Measurements from ENCODE around the gene OR8B4. TPM values are rescaled to one million over a fixed set of nuclear protein-coding genes. Genes with fewer than 3 reads are reported as not detected.
"Not testable (repeated sequence)": the region's sequence is repeated elsewhere in the genome, so short reads cannot be mapped to it uniquely, and the experiment has no call there.

The OR8B4 gene, protein sequence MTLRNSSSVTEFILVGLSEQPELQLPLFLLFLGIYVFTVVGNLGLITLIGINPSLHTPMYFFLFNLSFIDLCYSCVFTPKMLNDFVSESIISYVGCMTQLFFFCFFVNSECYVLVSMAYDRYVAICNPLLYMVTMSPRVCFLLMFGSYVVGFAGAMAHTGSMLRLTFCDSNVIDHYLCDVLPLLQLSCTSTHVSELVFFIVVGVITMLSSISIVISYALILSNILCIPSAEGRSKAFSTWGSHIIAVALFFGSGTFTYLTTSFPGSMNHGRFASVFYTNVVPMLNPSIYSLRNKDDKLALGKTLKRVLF
- total RNA-seq = not detected

DNA sequence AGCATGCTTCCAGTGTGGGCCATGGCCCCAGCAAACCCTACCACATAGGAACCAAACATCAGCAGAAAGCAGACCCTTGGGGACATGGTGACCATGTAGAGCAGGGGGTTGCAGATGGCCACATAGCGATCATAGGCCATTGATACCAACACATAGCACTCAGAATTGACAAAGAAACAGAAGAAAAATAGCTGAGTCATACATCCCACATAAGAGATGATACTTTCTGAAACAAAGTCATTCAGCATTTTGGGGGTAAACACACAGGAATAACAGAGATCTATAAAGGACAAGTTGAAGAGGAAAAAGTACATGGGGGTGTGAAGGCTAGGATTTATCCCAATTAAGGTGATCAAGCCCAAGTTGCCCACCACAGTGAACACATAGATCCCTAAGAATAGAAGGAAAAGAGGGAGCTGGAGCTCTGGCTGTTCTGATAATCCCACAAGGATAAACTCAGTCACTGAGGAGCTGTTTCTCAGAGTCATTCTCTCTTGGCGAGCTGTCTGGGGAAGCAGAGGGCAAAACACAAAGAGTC lies at the start of gene OR8B4:
OR8B4 (minus strand) TSS at position 488 of the 538 bp plus-strand sequence; CDS start at position 488, 0 bp downstream.
- no peaks in the 10 kb centered on the region for H3K36me3 Mint-ChIP-seq (ENCODE audit: insufficient read depth)
- no peak for DNase-seq
- H3K4me3 Mint-ChIP-seq = no peak within 1 kb of the TSS
- H3K4me1 Mint-ChIP-seq (ENCODE audit: low read depth) = no peaks in the 10 kb centered on the region
- ATAC-seq = no peak
- peaks cover 2% of the 10 kb centered on the region for H3K27me3 Mint-ChIP-seq (ENCODE audit: low read depth)
- H3K9me3 Mint-ChIP-seq = peaks cover 7% of the 10 kb centered on the region

DNA sequence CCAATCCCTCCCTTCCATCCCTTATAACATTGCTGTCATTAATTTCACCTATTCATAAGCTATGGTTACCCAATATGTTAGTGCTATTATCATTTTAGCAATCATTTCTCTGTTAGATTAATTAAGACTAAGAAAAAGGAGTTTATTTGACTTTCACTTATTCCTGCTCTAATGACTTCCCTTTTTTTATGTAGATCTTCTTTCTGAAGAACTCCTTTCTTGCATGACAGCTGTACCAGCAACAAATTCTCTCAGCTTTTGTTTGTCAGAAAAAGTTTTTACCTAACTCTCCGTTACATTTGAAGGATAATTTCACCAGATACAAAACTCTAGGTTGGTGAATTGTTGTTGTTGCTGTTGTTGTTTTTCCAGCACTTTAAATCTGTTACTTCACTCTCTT lies 49.4 kb upstream of the OR8B4 start:
- peaks cover 7% of the 10 kb centered on the region for H3K27me3 Mint-ChIP-seq (ENCODE audit: low read depth)
- no peak for DNase-seq
- ATAC-seq = no peak
- H3K4me3 Mint-ChIP-seq = no peak overlapping the region
- H3K9me3 Mint-ChIP-seq = no peaks in the 10 kb centered on the region
- H3K36me3 Mint-ChIP-seq (ENCODE audit: insufficient read depth) = no peaks in the 10 kb centered on the region
- no peaks in the 10 kb centered on the region for H3K4me1 Mint-ChIP-seq (ENCODE audit: low read depth)

DNA sequence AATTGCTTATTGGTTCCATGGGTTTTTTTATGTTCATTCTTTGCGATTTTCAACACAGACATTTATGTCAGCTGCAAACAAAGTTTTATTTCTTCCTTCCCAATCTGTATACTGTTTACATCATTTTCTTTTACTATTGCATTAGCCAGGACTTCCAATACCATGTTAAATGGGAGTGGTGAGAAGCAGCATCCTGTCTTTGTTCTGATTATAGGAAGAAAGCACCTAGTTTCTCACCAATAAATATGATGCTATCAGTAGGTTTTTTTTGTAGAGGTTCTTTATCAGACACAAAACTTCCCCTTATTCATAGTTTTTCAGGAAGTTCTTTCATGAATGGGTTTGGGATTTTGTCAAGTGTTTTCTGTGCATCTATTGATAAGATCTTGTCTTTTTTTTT lies 48.8 kb upstream of the OR8B4 start:
- Mint-ChIP-seq H3K9me3 (no peaks in the 10 kb centered on the region), H3K4me3 (no peak overlapping the region), H3K36me3 (ENCODE audit: insufficient read depth) (no peaks in the 10 kb centered on the region), H3K4me1 (ENCODE audit: low read depth) (no peaks in the 10 kb centered on the region), H3K27me3 (ENCODE audit: low read depth) (peaks cover 7% of the 10 kb centered on the region)
- ATAC-seq (no peak), DNase-seq (no peak)

DNA sequence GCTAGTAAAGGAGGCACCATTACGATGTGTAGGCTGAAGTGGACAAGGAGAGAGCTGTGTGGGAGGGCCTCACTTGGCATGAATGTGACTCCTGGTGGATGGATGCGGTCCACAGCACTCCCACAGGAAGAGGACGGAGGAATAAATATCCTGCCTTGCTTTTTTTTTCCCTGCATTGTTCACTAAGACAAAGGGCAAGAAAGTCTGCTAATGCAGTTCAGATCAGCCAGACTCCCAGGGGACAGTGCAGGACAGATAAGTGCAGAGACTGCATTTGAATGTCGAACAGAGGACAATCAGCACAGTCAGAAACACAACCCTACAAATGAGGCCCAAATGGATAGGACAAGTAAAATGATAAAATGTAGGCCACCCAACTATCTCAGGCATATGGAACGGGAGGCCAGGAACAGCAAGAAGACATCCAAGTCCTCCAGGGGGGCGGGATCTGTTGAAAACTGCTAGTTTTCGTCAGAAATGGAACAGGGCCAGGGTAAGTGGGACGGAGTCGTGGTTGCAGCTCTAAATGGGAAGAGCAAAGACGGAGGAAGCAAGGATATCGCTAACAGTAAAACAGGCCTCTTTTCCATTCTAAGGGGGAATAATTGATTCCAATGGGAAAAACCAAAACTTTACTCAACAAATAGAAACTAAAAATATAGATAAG lies 46.0 kb upstream of the OR8B4 start:
- no peak overlapping the region for H3K4me3 Mint-ChIP-seq
- H3K36me3 Mint-ChIP-seq (ENCODE audit: insufficient read depth) = no peaks in the 10 kb centered on the region
- H3K27me3 Mint-ChIP-seq (ENCODE audit: low read depth) = peaks cover 8% of the 10 kb centered on the region
- no peaks in the 10 kb centered on the region for H3K9me3 Mint-ChIP-seq
- DNase-seq (no peak), ATAC-seq (no peak)
- H3K4me1 Mint-ChIP-seq (ENCODE audit: low read depth) = no peaks in the 10 kb centered on the region

DNA sequence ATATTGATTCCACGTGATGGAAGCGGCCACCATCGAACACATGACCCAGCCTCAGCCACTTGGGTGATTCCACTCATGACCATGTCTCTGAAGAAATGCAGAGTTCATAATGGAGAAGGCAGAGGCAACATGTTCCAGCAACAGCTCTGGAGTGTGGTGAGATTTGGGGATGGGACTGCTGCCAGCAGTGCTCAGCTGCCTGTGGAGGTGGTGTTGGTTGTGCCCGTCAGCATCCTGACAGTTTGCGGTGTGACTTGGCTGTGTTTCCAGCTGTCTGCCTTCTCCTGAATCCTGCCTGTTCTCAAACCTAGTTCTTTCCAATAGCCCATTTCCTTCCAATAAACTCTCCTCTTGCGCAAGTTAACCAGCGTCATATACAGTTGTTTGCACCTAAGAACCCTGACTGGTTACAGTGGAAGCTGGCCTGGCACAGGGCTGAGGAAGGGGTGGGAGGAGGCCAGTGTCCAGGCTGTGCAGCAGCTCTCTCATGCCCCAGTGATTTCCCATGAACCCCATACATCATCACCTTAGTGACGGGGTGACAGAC lies 42.8 kb upstream of the OR8B4 start:
- Mint-ChIP-seq H3K36me3 (ENCODE audit: insufficient read depth) (no peaks in the 10 kb centered on the region), H3K4me3 (no peak overlapping the region), H3K9me3 (no peaks in the 10 kb centered on the region), H3K27me3 (ENCODE audit: low read depth) (peaks cover 6% of the 10 kb centered on the region), H3K4me1 (ENCODE audit: low read depth) (no peaks in the 10 kb centered on the region)
- DNase-seq (no peak), ATAC-seq (no peak)

DNA sequence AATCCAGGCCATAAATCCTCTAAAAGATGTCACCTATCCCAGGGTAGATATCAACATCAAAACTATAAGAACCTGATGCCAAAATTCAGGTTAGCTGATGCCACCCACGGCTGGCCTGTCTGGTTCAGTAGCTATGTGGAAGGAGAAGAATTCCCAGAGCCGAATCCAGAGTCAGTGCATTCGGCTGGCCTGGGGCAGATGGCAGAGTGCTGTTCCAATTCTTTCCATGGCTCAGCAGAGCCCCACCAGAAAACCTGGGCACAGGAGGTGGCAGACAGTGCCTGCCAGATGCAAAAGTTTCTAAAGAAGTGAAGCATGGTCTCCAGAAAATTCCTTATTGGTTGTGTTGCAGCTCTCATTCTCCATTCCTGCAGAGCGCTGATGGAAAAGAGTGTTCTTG lies 40.7 kb upstream of the OR8B4 start:
- no peaks in the 10 kb centered on the region for H3K9me3 Mint-ChIP-seq
- H3K4me3 Mint-ChIP-seq = no peak overlapping the region
- ATAC-seq = no peak

DNA sequence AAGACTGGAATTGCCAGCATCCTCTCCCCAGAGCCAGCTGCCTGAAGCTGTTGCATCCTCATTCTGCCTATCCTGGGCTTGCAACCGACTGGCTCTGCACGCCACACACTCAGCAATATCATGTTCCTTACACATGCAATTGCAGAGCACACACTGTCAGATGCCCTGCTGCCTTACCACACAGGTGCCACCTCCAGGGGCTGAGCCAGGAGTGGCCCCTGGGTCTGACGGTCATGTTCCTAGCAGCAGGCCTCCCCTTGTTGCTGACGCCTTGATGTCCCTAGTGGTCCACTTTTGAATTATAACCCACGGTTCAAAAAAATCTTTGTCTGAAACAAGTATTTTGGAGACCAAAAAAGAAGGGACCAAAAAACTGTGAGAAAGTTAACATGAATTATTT lies 39.3 kb upstream of the OR8B4 start:
- Mint-ChIP-seq H3K4me1 (ENCODE audit: low read depth) (no peaks in the 10 kb centered on the region), H3K27me3 (ENCODE audit: low read depth) (peaks cover 6% of the 10 kb centered on the region), H3K36me3 (ENCODE audit: insufficient read depth) (no peaks in the 10 kb centered on the region), H3K4me3 (no peak overlapping the region), H3K9me3 (no peaks in the 10 kb centered on the region)
- no peak for ATAC-seq
- DNase-seq = no peak

More for the DNA sequence above, 40.7 kb upstream of the OR8B4 start:
- Mint-ChIP-seq H3K36me3 (ENCODE audit: insufficient read depth) (no peaks in the 10 kb centered on the region), H3K27me3 (ENCODE audit: low read depth) (peaks cover 8% of the 10 kb centered on the region), H3K4me1 (ENCODE audit: low read depth) (no peaks in the 10 kb centered on the region)
- no peak for DNase-seq

DNA sequence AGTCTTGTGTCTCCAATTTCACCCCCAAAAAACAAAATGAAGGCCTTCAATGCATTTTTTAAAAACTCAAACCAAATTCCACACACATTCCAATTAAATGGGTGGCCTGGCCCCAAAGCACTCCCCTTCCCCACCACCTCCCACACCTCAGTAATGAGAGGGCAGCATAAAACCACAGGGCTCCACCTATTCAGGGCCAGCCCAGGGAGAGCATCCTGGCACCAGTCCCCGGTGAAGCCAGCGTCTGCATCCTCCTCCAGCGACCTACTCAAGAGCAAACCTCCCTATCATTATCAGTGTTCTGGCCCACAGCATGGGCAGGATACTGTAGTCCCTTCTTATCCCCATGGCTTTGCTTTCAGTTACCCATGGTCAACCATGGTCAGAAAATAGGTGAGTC lies 38.7 kb upstream of the OR8B4 start:
- peaks cover 6% of the 10 kb centered on the region for H3K27me3 Mint-ChIP-seq (ENCODE audit: low read depth)
- no peak overlapping the region for H3K4me3 Mint-ChIP-seq
- H3K36me3 Mint-ChIP-seq (ENCODE audit: insufficient read depth) = no peaks in the 10 kb centered on the region
- no peaks in the 10 kb centered on the region for H3K9me3 Mint-ChIP-seq
- no peaks in the 10 kb centered on the region for H3K4me1 Mint-ChIP-seq (ENCODE audit: low read depth)
- ATAC-seq = no peak
- no peak for DNase-seq

DNA sequence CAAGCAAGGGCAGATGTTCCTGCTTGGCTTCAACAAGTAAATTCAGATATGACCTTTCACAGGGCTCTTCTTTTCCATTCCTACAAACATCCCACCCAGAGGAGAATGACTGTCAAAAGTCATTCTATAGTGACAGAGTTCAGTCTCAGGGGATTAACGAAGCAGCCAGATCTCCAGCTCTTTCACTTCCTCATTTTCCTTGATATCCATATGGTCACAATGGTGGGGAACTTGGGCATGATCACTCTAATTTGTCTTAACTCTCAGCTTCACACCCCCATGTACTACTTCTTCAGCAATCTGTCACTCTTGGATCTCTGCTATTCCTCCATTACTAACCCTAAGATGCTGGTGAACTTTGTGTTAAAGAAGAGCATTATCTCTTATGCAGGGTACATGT lies 35.8 kb upstream of the OR8B4 start:
- DNase-seq (no peak), ATAC-seq (no peak)
- no peaks in the 10 kb centered on the region for H3K36me3 Mint-ChIP-seq (ENCODE audit: insufficient read depth)
- H3K4me3 Mint-ChIP-seq = no peak overlapping the region
- H3K27me3 Mint-ChIP-seq (ENCODE audit: low read depth) = peaks cover 5% of the 10 kb centered on the region
- H3K4me1 Mint-ChIP-seq (ENCODE audit: low read depth) = no peaks in the 10 kb centered on the region
- H3K9me3 Mint-ChIP-seq = no peaks in the 10 kb centered on the region

DNA sequence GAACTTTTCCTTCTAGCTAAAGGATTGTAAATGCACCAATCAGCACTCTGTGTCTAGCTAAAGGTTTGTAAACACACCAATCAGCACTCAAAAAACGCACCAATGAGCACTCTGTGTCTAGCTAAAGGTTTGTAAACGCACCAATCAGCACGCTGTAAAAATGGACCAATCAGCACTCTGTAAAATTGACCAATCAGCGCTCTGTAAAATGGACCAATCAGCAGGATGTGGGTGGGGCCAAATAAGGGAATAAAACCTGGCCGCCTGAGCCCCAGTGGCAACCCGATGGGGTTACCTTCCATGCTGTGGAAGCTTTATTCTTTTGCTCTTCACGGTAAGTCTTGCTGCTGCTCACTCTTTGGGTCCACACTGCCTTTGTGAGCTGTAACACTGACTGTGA lies 34.7 kb upstream of the OR8B4 start:
- not testable (repeated sequence) for ATAC-seq, DNase-seq, H3K9me3 Mint-ChIP-seq

DNA sequence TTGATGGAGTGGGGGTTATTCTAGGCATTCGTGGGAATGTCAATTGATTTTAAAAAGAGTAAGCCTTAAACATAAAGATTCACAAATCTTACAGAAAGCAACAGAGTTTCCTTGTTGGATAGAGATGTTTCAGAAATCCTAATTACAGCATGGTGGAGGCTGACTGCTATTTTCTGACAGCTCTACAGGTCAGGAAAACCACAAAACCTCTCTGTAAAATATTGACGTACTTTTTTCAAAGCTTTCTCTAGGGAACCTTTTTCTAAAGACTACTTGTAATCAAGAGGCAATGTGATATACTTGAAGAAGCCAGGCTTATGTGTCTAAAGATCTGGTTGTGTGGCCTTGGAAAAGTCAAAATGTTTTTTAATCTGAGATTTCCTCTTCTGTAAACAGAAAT lies 29.9 kb upstream of the OR8B4 start:
- Mint-ChIP-seq H3K36me3 (ENCODE audit: insufficient read depth) (no peaks in the 10 kb centered on the region), H3K4me3 (no peak overlapping the region), H3K9me3 (peaks cover 3% of the 10 kb centered on the region), H3K27me3 (ENCODE audit: low read depth) (no peaks in the 10 kb centered on the region), H3K4me1 (ENCODE audit: low read depth) (no peaks in the 10 kb centered on the region)
- DNase-seq (no peak), ATAC-seq (no peak)

More for the DNA sequence above, 34.7 kb upstream of the OR8B4 start:
- not testable (repeated sequence) for H3K4me3 Mint-ChIP-seq; H3K4me1 Mint-ChIP-seq (ENCODE audit: low read depth); H3K36me3 Mint-ChIP-seq (ENCODE audit: insufficient read depth); H3K27me3 Mint-ChIP-seq (ENCODE audit: low read depth)

DNA sequence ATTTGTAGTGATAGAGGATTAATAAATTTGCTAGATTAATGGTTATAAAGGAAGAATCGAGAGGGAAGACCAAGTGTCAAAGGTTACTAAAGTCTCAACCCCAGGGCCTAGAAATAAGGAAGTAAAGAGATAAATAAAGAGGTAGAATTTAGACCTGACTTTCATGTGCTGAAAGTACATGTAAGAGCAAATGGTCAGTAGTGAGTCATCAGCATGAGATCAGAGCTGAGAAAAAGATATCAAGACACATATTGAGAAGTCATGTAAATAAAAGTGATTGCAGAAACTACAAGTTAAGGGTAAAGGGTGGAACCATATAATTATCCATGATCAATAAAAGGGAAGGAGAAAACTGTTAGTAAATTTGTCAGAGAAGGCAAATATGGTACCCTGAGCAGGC lies 22.2 kb upstream of the OR8B4 start:
- peaks cover 6% of the 10 kb centered on the region for H3K27me3 Mint-ChIP-seq (ENCODE audit: low read depth)
- ATAC-seq (no peak), DNase-seq (no peak)
- no peak overlapping the region for H3K4me3 Mint-ChIP-seq
- H3K9me3 Mint-ChIP-seq = peaks cover 3% of the 10 kb centered on the region
- H3K36me3 Mint-ChIP-seq (ENCODE audit: insufficient read depth) = no peaks in the 10 kb centered on the region
- H3K4me1 Mint-ChIP-seq (ENCODE audit: low read depth) = no peaks in the 10 kb centered on the region

DNA sequence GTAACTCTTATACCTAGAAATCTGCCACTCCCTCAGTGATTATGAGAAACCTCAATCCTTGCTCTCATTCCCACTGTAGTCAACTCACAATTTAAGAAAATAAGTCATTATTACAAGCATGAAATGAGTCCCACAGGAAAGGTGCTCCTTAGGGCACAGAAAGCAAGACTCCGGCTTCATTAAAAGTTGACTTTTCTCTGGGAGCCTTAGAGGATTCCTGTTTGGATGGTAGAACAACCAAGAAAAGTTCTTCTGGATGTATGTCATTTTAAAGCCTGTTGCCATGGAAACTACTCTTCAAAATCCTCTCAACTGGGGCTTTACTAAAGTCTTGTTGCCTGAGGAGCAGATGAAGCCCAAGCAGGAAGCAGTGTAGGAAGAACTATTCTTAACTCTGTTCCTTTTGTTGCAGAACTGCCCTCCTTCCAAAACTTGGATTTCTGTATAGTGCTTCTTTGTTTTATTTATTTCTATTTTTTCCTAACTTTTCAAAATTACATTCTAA lies 21.0 kb upstream of the OR8B4 start, which contains the start of gene OR8B8:
OR8B8 (minus strand) TSS at position 51 of the 505 bp plus-strand sequence. CDS start 4,611 bp downstream, outside the sequence.
- Mint-ChIP-seq H3K9me3 (no peaks in the 10 kb centered on the region), H3K27me3 (ENCODE audit: low read depth) (peaks cover 6% of the 10 kb centered on the region), H3K4me1 (ENCODE audit: low read depth) (no peaks in the 10 kb centered on the region), H3K4me3 (no peak within 1 kb of the TSS), H3K36me3 (ENCODE audit: insufficient read depth) (no peaks in the 10 kb centered on the region)
- ATAC-seq (no peak), DNase-seq (no peak)

DNA sequence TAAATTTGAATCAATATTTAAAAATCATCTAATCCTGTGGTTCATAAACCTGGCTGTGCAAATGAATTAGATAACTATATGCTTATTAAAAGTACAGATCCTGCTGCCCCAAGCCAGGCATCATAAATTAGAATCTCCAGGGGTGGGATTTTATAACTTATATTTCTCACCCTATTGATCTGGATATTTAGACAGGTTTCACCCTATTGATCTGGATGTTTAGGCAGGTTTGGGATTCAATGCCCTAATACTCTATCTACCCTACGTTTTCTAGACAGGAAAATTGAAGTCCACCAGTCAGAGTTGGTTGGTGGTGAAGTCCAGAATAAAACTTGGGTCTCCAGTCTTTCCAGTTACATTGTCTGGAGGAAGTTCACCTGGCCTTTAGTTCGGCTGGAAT lies 18.2 kb upstream of the OR8B4 start:
- ATAC-seq (no peak), DNase-seq (no peak)
- H3K27me3 Mint-ChIP-seq (ENCODE audit: low read depth) = peaks cover 8% of the 10 kb centered on the region
- no peaks in the 10 kb centered on the region for H3K36me3 Mint-ChIP-seq (ENCODE audit: insufficient read depth)
- peaks cover 6% of the 10 kb centered on the region for H3K9me3 Mint-ChIP-seq
- no peaks in the 10 kb centered on the region for H3K4me1 Mint-ChIP-seq (ENCODE audit: low read depth)
- no peak overlapping the region for H3K4me3 Mint-ChIP-seq
